ENCODE measurements around the gene NVL.

Gene NVL

GRCh38 chr1:224282140-224282539 lies 47.8 kb downstream of the NVL start:
- H3K4me1 Mint-ChIP-seq (ENCODE audit: low read depth) = peaks cover 3% of the 10 kb centered on the region
- H3K27ac Mint-ChIP-seq = no peak overlapping the region
- DNase-seq (ENCODE audit: low spot score) = no peak
- H3K27me3 Mint-ChIP-seq (ENCODE audit: low read depth) = no peaks in the 10 kb centered on the region
- peaks cover 42% of the 10 kb centered on the region for H3K36me3 Mint-ChIP-seq (ENCODE audit: low read depth)
- no peak overlapping the region for H3K4me3 Mint-ChIP-seq
- H3K9me3 Mint-ChIP-seq = no peaks in the 10 kb centered on the region

- Mint-ChIP-seq H3K27me3 (ENCODE audit: low read depth) (no peaks in the 10 kb centered on the region), H3K36me3 (ENCODE audit: low read depth) (peaks cover 28% of the 10 kb centered on the region), H3K4me3 (no peak overlapping the region), H3K9me3 (no peaks in the 10 kb centered on the region), H3K27ac (no peak overlapping the region), H3K4me1 (ENCODE audit: low read depth) (peaks cover 3% of the 10 kb centered on the region)
- DNase-seq (ENCODE audit: low spot score) = no peak
These were observed 53.0 kb downstream of the NVL start for GRCh38 chr1:224276771-224277487.

- H3K27me3 Mint-ChIP-seq (ENCODE audit: low read depth) = no peaks in the 10 kb centered on the region
These were observed 54.9 kb downstream of the NVL start for GRCh38 chr1:224274970-224275626.

GRCh38 chr1:224273641-224274040 lies 56.3 kb downstream of the NVL start:
- no peaks in the 10 kb centered on the region for H3K9me3 Mint-ChIP-seq
- H3K27me3 Mint-ChIP-seq (ENCODE audit: low read depth) = no peaks in the 10 kb centered on the region
- no peak for DNase-seq (ENCODE audit: low spot score)
- peaks cover 33% of the 10 kb centered on the region for H3K36me3 Mint-ChIP-seq (ENCODE audit: low read depth)
- H3K4me3 Mint-ChIP-seq = no peak overlapping the region
- H3K4me1 Mint-ChIP-seq (ENCODE audit: low read depth) = peaks cover 3% of the 10 kb centered on the region
- no peak overlapping the region for H3K27ac Mint-ChIP-seq

More at GRCh38 chr1:224274970-224275626, 54.9 kb downstream of the NVL start:
- H3K4me3 Mint-ChIP-seq = no peak overlapping the region
- H3K9me3 Mint-ChIP-seq = no peaks in the 10 kb centered on the region
- no peak for DNase-seq (ENCODE audit: low spot score)
- H3K4me1 Mint-ChIP-seq (ENCODE audit: low read depth) = peaks cover 3% of the 10 kb centered on the region
- H3K36me3 Mint-ChIP-seq (ENCODE audit: low read depth) = peaks cover 27% of the 10 kb centered on the region
- no peak overlapping the region for H3K27ac Mint-ChIP-seq

- Mint-ChIP-seq H3K4me1 (ENCODE audit: low read depth) (peaks cover 15% of the 10 kb centered on the region), H3K9me3 (no peaks in the 10 kb centered on the region), H3K27ac (no peak overlapping the region), H3K36me3 (ENCODE audit: low read depth) (peaks cover 37% of the 10 kb centered on the region), H3K27me3 (ENCODE audit: low read depth) (no peaks in the 10 kb centered on the region), H3K4me3 (no peak overlapping the region)
- DNase-seq (ENCODE audit: low spot score) = no peak
These were observed 58.9 kb downstream of the NVL start for GRCh38 chr1:224271106-224271505.

- Mint-ChIP-seq H3K27me3 (ENCODE audit: low read depth) (no peaks in the 10 kb centered on the region), H3K36me3 (ENCODE audit: low read depth) (peaks cover 37% of the 10 kb centered on the region), H3K4me1 (ENCODE audit: low read depth) (peaks cover 27% of the 10 kb centered on the region)
These were observed 62.0 kb downstream of the NVL start for GRCh38 chr1:224267925-224268324.

GRCh38 chr1:224266915-224267856 lies 62.8 kb downstream of the NVL start:
- H3K27ac Mint-ChIP-seq = peak overlapping the region; percentile 72
- H3K4me3 Mint-ChIP-seq = peak overlapping the region; percentile 41
- peaks cover 44% of the 10 kb centered on the region for H3K36me3 Mint-ChIP-seq (ENCODE audit: low read depth)
- H3K4me1 Mint-ChIP-seq (ENCODE audit: low read depth) = peaks cover 34% of the 10 kb centered on the region
- DNase-seq (ENCODE audit: low spot score) = no peak
- no peaks in the 10 kb centered on the region for H3K27me3 Mint-ChIP-seq (ENCODE audit: low read depth)
- no peaks in the 10 kb centered on the region for H3K9me3 Mint-ChIP-seq

More at GRCh38 chr1:224267925-224268324, 62.0 kb downstream of the NVL start:
- H3K4me3 Mint-ChIP-seq = no peak overlapping the region
- H3K9me3 Mint-ChIP-seq = no peaks in the 10 kb centered on the region
- H3K27ac Mint-ChIP-seq = no peak overlapping the region
- no peak for DNase-seq (ENCODE audit: low spot score)

- Mint-ChIP-seq H3K4me3 (peak overlapping the region; percentile 41), H3K27ac (peak overlapping the region; percentile 72), H3K4me1 (ENCODE audit: low read depth) (peaks cover 40% of the 10 kb centered on the region), H3K27me3 (ENCODE audit: low read depth) (no peaks in the 10 kb centered on the region), H3K9me3 (no peaks in the 10 kb centered on the region), H3K36me3 (ENCODE audit: low read depth) (peaks cover 46% of the 10 kb centered on the region)
- no peak for DNase-seq (ENCODE audit: low spot score)
These were observed 63.7 kb downstream of the NVL start for GRCh38 chr1:224266105-224266914.

- Mint-ChIP-seq H3K27me3 (ENCODE audit: low read depth) (no peaks in the 10 kb centered on the region), H3K9me3 (no peaks in the 10 kb centered on the region), H3K4me1 (ENCODE audit: low read depth) (peaks cover 43% of the 10 kb centered on the region), H3K27ac (no peak overlapping the region), H3K4me3 (no peak overlapping the region), H3K36me3 (ENCODE audit: low read depth) (peaks cover 46% of the 10 kb centered on the region)
- no peak for DNase-seq (ENCODE audit: low spot score)
These were observed 65.7 kb downstream of the NVL start for GRCh38 chr1:224264321-224264720.

GRCh38 chr1:224262373-224263054 lies 67.5 kb downstream of the NVL start:
- Mint-ChIP-seq H3K9me3 (no peaks in the 10 kb centered on the region), H3K4me3 (peak overlapping the region; percentile 41), H3K27me3 (ENCODE audit: low read depth) (no peaks in the 10 kb centered on the region), H3K27ac (peak overlapping the region; percentile 80), H3K4me1 (ENCODE audit: low read depth) (peaks cover 48% of the 10 kb centered on the region), H3K36me3 (ENCODE audit: low read depth) (peaks cover 49% of the 10 kb centered on the region)
- DNase-seq (ENCODE audit: low spot score) = no peak

- no peak overlapping the region for H3K27ac Mint-ChIP-seq
- H3K36me3 Mint-ChIP-seq (ENCODE audit: low read depth) = peaks cover 49% of the 10 kb centered on the region
- no peak overlapping the region for H3K4me3 Mint-ChIP-seq
- no peaks in the 10 kb centered on the region for H3K27me3 Mint-ChIP-seq (ENCODE audit: low read depth)
- H3K4me1 Mint-ChIP-seq (ENCODE audit: low read depth) = peaks cover 35% of the 10 kb centered on the region
- DNase-seq (ENCODE audit: low spot score) = no peak
- no peaks in the 10 kb centered on the region for H3K9me3 Mint-ChIP-seq
These were observed 70.0 kb downstream of the NVL start for GRCh38 chr1:224259986-224260385.

- peaks cover 29% of the 10 kb centered on the region for H3K4me1 Mint-ChIP-seq (ENCODE audit: low read depth)
- no peaks in the 10 kb centered on the region for H3K9me3 Mint-ChIP-seq
- H3K27ac Mint-ChIP-seq = no peak overlapping the region
- no peaks in the 10 kb centered on the region for H3K27me3 Mint-ChIP-seq (ENCODE audit: low read depth)
- H3K4me3 Mint-ChIP-seq = no peak overlapping the region
- DNase-seq (ENCODE audit: low spot score) = no peak
- H3K36me3 Mint-ChIP-seq (ENCODE audit: low read depth) = peaks cover 44% of the 10 kb centered on the region
These were observed 71.6 kb downstream of the NVL start for GRCh38 chr1:224258351-224258750.

- DNase-seq (ENCODE audit: low spot score) = no peak
- Mint-ChIP-seq H3K4me1 (ENCODE audit: low read depth) (peaks cover 17% of the 10 kb centered on the region), H3K36me3 (ENCODE audit: low read depth) (peaks cover 35% of the 10 kb centered on the region), H3K4me3 (no peak overlapping the region), H3K27ac (no peak overlapping the region), H3K27me3 (ENCODE audit: low read depth) (no peaks in the 10 kb centered on the region), H3K9me3 (no peaks in the 10 kb centered on the region)
These were observed 73.3 kb downstream of the NVL start for GRCh38 chr1:224256640-224257039.

All from T-helper 2 cell treated with Interferon-gamma antibody and Interleukin-4, amounts not matched to agents 5 μg/mL and 100 μg/mL, for 36 hours (primary cell).